NCI-H1436 treated with DMSO at 0.1 percent for 48 hours (cell line): ENCODE measurements around the gene WFDC8.
"Not testable (repeated sequence)": the region's sequence is repeated elsewhere in the genome, so short reads cannot be mapped to it uniquely, and the experiment has no call there.

Experiments used
- DNase-seq: peaks from one replicate; lab custom pipeline; 2025; lab: John Stamatoyannopoulos, UW

The WFDC8 gene

DNA sequence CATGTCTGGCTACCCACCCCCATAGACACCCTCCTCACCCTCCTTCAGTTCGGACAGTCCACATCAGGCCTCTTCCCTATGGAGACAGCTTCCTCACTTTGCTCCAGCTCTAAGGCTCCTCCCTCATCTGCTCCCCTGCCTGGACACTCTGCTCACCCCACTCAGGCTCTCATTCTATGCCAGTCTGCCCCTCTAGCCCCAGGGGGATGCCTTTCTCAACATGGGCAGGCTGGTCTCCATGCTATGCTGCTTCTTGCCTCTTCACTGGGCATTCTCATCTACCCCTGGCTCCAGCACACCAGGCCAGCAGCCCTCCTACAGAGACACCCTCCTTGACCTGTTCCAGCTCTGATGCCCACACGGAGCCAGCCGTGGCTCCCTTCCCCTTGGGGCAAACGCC is at the start of gene WFDC8:
Gene WFDC8, minus strand, starts transcription at position 101 of the 400 bp plus-strand sequence. Its CDS starts 37 bp downstream, at position 64.
- DNase-seq = no peak

DNA sequence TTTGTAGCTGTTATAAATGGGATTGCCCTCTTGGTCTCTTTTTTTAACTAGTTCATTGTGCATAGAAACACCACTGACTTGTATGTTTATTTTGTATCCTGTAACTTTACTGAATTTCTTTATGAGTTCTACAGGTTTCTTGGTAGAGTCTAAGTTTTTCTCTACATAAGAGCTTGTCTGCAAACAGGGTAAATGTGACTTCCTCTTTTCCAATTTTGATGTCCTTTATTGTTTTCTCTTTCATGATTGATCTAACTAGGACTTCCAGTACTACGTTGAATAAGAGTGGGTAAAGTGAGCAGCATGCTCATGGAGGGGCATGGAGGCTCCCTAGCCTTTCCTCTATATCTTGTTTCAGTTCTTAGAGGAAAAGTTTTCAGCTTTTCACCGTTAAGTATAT is 47.5 kb upstream of the WFDC8 start:
- no peak for DNase-seq

DNA sequence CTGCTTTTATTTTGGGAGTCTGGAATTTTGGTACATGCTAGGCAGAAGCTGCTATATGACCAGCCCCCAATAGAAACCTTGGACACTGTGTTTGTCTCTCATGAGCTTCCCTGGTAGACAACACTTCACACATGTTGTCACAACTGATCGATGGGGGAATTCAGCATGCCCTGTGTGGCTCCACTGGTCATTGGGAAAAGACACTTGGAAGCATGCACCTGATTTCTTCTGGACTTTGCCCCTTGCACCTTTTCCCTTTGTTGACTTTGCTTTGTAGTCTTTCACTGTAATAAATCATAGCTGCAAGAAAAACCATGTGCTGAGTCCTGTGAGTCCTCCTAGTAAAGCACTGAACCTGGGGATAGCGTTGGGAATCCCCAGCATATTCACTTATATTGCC is 42.5 kb upstream of the WFDC8 start:
- DNase-seq = no peak

DNA sequence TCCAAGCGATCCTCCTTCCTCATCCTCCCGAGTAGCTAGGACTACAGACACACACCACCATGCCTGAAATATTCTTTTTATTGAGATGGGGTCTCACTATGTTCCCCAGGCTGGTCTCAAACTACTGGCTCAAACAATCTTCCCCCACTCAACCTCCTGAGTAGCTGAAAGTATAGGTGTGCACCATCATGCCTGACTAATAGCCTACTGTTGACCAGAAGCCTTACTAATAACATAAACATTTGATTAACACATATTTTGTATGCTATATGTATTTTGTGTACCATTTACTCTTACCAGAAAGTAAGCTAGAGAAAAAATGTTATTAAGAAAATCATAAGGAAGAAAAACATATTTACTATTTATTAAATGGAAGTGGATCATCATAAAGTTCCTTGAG is 38.5 kb upstream of the WFDC8 start:
- no peak for DNase-seq

DNA sequence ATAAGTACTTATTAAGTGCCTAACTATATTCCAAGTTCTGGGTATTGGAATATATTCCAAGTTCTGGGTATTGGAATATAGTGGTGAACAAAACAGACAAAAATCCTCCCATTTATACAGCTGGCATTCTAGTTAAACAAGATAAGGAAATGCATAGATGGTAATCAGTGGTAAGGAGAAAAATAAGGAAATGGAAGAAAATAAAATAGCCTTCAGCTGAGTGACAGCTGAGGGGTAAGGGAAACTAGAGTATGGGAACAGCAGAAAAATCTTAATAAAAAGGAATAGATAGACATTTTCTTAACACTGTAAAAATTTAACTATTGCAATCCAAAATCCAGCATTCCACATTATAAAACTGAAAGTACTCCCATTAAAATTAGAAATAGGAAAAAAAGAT is 33.2 kb upstream of the WFDC8 start:
- DNase-seq = no peak

DNA sequence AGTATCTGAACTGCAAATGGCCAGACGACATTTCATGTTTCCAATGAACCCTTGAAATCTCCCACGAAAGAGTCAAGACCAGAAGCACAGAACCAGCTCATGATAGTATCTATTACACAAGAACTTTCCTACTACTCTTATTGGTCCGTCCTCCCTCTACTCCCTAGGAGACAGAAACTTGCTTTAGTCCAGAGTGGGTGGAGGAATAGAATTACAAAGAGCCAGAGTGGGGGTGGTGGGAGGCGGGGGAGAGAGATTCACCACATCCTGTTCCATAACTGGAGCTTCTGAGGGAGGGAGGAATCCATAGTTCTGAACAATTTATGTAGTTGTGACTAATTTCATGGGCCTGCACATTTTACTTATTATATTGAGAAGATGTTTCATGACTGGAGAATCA is 32.0 kb upstream of the WFDC8 start:
- DNase-seq = no peak

DNA sequence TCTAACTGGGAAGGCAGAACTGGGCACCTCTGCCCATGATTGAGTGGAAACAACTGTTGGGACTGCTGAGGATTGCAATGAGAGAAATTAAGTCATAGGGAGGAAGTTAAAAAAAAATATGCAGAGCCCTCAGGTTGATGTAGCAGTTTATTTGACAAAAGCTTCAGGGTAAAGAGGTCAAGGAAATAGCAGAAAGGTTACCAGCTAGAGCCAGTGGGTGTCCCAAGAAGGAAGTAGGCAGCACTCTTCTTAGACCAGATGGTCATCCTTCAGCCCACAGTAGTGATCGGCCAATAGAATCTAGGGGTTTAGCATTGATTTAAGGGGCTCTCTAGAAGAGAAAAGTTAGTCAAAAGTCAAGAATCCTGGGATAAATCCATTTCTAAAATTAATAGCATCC is 28.7 kb upstream of the WFDC8 start:
- DNase-seq = no peak

DNA sequence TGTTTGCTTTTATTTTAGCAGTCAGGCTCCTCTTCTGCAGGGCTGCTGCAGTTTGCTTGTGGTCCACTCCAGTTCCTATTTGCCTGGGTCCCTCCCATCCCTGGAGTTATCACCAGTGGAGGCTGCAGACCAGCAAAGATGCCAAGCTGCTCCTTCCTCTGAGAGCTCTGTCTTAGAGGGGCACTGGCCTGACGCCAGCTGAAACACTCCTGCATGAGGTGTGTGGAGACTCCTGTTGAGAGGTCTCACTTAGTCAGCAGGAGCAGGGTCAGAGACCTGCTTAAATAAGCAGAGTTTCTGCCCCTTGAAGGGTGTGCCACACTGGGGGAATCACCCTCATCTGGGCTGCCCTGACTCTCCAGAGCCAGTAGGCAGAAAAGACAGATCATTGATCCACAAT is 16.2 kb upstream of the WFDC8 start:
- no peak for DNase-seq

DNA sequence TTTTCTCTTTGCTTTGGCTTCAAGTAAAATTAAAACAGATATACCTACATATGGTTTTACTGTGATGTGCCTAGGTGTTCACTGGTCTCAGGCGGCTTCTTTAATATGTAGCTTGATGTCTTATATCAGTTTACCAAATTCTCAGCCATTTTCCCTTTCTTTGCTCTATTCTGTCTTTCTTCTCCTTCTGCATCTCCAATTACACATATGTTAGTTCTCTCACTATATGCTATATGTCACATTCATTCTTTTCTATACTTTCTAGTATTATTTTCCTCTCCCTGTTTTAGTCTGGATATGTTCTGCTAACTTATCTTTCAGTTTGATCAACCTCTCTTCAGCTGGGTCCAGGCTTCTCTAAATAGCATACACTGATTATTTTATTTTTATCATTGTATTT is 14.4 kb upstream of the WFDC8 start:
- DNase-seq = no peak

DNA sequence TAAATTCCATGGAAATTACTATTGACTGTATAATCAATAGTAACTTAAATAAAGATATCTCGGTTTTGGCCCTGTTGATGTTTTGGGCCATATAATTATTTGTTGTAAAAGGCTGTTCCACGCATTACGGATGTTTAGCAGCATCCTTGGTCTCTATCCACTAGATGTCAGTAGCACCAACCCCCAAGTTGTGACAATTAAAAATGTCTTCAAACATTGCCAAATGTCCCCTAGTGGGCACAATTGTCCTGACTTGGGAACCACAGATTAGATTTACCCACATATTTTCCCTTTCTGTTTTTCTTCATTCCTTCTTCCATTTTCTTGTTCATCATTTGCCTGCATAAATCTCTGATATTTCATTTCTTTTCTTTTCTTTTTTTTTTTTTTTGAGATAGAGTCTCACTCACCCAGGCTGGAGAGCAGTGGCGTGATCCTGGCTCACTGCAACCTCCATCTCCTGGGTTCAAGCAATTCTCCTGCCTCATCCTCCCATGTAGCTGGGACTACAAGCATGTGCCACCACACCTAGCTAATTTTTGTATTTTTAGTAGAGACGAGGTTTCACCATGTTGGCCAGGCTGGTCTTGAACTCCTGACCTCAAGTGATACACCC is 13.6 kb upstream of the WFDC8 start:
- no peak for DNase-seq

DNA sequence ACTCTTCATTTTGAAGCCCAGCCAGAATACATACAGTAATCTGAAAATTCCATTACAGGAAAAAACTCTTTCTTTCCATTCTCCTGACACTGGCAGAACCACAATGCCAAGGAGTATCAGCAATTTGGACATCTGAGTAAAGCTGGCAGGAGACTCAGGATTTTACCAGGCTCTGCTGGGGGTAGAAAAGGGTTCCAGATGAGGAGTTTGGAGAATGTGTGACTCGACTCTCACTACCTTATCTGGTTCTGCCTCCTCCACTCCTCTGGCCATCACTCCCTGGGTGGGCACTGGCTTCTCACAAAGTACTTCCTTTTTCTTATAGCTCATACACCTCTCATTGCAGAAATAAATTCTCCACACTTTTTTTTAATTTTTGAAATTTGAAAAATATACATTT is 10.6 kb upstream of the WFDC8 start:
- no peak for DNase-seq

DNA sequence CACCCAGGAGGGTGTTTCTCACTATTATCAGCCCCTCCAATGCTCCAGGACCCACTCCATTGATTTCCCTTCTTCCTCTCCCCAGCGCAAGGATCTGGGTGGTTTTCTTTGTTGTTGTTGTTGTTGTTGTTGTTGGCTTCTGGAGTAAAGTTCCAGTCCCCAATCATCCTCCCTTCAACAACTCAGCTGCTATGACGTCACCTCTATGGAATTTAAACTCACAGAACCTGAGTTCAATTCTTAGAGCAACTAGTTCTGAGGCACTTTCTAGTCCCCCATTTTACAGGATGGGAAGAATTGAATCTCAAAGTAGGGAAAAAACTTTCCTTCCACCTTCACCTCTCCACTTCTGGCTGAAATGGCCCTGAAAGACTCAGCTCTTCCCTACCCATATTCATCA is 9.7 kb upstream of the WFDC8 start:
- DNase-seq = no peak

DNA sequence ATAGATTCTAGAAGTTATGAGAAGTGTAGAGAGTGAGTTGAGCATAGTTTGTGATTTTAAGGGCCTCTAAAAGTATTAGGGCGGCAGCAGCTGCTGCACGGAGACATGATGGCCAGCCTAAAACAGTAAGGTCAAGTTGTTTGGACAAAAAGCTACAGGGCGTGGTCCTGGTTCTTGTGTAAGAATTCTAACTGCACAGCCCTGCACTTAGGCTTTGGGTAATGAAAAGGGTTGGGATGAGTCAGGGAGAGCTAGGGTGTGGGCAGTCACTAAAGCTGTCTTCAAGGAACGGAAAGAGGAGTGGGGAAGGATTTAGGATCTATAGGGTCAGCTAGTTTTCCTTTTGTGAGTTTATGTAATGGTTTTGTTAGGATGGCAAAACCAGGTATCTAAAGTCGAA is 6.9 kb upstream of the WFDC8 start:
- not testable (repeated sequence) for DNase-seq

DNA sequence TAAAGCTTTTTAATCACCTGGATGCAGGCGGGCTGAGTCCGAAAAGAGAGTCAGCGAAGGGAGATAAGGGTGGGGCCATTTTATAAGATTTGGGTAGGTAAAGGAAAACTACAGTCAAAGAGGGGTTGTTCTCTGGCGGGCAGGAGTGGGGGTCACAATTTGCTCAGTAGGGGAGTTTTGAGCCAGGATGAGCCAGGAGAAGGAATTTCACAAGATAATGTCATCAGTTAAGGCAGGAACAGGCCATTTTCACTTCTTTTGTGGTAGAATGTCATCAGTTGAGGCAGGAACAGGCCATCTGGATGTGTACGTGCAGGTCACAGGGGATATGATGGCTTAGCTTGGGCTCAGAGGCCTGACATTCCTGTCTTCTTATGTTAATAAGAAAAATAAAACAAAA is 5.2 kb upstream of the WFDC8 start:
- not testable (repeated sequence) for DNase-seq

DNA sequence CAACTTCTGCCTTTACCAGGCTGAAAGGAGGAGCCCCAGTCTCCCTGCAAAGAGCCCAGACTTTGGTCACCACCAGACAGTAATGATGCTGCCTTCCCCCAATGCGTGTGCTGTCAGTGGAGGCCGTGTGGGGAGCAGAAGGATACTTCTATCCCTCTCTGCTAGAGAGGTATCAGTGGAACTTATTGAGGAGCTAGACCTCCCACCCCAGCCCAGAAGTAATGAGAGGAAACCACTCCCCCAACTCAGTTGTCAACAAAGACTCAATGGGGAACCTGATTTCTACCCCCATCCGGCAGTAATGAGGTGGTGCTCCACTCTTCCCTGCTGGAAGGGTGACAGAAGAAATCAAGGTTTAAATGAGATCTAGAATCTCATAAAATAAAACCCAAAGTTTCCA is 4.4 kb upstream of the WFDC8 start:
- no peak for DNase-seq

DNA sequence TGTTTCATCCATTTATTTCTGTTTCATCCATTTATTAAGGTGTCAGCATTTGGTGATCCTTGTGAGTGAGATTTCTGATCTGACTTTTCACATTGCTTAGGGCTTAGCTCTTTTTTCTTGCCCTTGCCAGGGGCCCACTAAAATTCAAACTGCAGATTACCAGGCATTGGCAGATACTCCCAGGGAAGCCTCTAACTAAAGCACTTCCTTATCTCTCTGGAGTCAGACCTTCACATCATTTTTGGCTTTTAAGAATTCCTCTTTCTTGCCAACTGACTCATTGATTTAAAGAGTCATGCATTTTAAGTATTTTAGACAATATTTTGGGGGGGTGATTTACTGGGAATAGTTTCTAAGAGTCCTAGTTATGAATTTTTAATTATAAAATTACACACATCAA is 2.6 kb upstream of the WFDC8 start:
- no peak for DNase-seq

DNA sequence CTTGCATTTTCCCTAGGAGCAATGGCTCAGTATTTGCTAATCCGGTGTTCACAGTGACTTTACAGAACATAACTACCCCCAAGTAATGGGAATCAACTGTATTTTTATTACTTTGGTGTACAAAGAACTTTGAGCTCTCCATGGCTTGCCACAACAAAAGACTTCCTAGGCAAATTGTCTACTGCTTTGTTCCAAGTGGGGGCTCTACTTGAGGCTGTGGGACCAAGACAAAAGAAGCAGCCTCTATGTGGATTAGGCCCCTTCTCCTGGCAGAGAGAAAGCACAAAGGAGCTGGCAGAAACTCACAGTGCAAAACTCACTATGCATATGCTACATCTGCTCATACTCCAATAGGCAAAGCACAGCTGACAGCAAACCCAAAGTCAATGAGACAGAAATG is 853 bp downstream of the WFDC8 start:
- no peak for DNase-seq

DNA sequence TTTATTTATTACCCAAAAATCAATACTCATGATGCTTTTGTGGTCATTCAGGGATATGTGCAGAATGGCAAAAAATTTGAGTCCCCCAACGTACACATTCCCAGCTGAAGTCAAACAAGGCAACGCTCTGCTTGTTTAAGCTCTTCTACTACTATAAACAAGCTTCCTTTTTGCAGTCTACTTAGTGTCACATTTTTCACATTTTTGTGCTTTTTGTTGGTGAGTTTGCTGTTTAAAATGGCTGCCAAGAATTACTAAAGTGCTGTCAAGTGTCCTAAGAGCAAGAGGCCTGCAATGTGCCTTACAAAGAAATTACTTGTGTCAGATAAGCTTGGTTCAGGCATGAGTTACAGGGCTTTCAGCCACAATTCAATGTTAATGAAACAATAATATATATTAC is 2.1 kb downstream of the WFDC8 start:
- DNase-seq = no peak

DNA sequence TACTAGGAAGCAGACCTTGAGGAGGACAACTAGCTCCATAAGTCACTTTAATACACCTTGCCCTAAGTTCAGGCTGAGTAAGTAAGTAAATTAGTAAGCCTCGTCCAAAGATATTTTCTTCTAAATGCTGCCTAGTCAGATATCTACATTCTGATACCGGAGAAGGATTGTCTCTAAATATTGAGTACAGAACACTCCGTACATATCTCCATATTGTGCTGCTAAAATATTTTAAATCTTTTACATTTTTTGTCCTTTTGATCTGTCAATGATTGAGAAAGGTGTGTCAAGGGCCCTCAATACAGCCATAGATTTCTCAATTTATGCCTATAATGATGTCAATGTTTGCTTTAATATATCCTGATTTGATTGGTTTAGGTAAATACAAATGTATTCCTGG is 3.2 kb downstream of the WFDC8 start:
- no peak for DNase-seq

DNA sequence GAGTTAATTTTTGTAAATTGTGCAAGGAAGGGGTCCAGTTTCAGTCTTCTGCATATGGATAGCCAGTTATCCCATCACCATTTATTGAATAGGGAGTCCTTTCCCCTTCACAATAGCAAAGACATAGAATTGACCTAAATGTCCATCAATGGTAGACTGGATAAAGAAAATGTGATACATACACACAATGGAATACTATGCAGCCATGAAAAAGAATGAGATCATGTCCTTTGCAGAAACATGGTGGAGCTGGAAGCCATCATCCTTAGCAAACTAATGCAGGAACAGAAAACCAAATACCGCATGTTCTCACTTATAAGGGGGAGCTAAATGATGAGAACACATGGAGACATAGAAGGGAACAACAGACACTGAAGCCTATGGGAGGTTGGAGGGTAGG is 9.4 kb downstream of the WFDC8 start:
- not testable (repeated sequence) for DNase-seq

DNA sequence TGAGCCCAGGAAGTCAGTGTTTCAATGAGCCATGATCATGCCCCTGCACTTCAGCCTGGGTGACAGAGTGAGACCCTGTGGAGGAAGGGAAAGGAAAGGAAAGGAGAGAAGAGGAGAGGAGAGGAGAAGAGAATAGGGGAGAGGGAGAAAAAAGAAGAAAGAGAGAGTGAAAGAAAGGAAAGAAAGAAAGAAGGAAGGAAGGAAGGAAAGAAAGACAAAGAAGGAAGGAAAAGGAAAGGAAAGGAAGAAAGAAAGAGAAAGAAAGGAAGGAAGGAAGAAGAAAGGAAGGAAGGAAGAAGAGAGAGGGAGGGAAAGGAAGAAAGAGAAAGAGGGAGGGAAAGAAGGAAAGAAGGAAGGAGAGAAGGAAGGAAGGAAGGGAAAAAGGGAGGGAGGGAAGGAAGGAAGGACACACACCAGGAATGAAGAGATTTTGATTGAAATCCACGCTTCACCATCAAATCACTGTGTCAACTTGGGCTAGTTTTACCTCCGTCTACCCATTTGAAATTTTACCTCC is 14.3 kb downstream of the WFDC8 start:
- DNase-seq = no peak

DNA sequence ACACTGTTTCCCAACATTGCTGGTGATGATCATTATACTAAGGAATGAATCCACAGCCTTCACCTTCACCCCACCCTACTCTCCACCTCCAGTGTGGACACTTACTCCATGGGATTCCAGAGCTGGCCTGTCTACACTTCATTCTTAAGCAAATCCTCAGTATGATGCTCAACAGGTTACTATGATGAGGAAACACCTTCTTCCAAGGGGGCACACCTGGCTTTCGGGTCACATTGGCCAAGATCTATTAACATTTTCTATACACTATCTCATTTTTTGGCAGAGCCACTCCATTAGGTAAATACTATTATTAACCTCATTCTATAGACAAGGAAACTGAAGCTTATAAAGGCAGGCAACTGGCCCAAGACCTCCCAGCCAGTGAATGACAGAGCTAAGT is 23.9 kb downstream of the WFDC8 start:
- DNase-seq = no peak

DNA sequence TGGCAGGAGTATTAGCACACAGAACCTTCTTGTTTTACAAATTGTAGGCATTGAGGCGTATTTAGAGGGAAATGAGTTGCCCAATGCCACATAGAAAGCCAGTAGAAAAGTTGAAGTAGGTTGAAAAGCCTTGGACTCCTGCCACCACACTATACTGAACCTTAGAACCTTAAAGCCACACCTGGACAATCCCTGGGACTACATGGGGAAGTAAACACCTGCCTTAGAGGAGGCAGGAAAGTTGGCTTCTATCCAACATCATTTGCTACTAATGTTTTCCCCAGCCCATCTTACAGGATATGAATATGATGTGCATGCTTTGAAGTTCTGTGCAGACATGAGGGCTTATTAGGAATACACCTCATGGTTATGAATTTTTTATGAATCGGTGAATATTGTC is 26.6 kb downstream of the WFDC8 start:
- no peak for DNase-seq

DNA sequence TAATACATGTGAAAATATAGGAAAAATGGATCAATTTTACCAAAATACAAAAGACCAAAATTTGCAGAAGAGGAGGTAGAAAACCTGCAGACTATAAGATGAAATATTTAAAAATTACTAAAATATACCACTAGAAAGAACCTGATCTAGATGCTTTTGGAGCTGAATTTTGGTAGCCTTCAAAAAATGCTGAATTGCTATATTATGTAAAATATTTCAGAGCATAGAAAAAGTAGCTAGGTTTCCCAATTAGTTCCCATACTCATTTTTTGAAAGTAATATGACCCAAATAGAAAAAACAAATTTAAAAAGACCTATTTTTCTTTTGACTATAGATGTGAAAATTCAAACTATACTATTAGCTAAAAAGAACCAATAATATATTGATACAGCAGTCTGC is 28.3 kb downstream of the WFDC8 start:
- DNase-seq = no peak

DNA sequence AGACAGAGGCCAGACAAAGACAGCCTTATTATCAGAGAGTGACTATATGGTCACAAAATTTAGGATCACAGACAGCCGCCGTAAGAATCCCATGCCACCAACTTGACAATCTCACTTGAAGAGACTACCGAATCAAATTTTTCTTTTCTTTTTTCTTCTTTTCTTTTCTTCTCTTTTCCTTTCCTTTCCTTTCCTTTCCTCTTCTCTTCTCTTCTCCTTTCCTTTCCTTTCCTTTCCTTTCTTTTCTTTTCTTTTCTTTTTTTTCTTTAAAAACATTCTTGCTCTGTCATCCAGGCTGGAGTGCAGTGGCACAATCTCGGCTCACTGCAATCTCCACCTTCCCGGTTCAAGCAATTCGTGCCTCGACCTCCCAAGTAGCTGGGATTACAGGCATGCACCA is 30.7 kb downstream of the WFDC8 start:
- no peak for DNase-seq
